ENCODE results near the gene C11orf97.

GRCh38 chr11:94533696-94534630, 21.7 kb downstream of the C11orf97 start:
- TF ChIP-seq EZH2 (IDR thresholded peaks at IDR 0.05; ENCODE audit: borderline replicate concordance, insufficient read depth, low read depth, low read length, poor library complexity, severe bottlenecking) (no peak), CTCF (IDR thresholded peaks at IDR 0.05) (no peak)
